ENCODE data around the gene RIMS3. TPM values are rescaled to one million over a fixed set of nuclear protein-coding genes. Genes with fewer than 3 reads are reported as not detected.
"Not testable (repeated sequence)": the region's sequence is repeated elsewhere in the genome, so short reads cannot be mapped to it uniquely, and the experiment has no call there.

The RIMS3 gene
- total RNA-seq, 1 donor from 2014 or later = 43.9 TPM

GRCh38 chr1:40633931-40634376, 31.5 kb downstream of the RIMS3 start:
- H3K27me3 ChIP-seq = no peaks in the 10 kb centered on the region
- DNase-seq (ENCODE audit: low spot score in 2 of 2) = no peak
- H3K4me3 ChIP-seq = no peak overlapping the region
- peaks cover 0 to 5% of the 10 kb centered on the region in 2 donors for H3K4me1 ChIP-seq
- intact Hi-C loops (cut with DNase I) = no loop called here
- peaks cover 4 to 12% of the 10 kb centered on the region in 2 donors for H3K36me3 ChIP-seq
- H3K27ac ChIP-seq = peak overlapping the region; percentile 10 to 19
- no peaks in the 10 kb centered on the region for H3K9me3 ChIP-seq
- TF ChIP-seq CTCF (IDR thresholded peaks at IDR 0.05) = no peak

GRCh38 chr1:40633523-40633922, 32.0 kb downstream of the RIMS3 start:
- Histone ChIP-seq H3K4me1 (peaks cover 0 to 5% of the 10 kb centered on the region in 2 donors), H3K27me3 (no peaks in the 10 kb centered on the region), H3K36me3 (peaks cover 5 to 14% of the 10 kb centered on the region in 2 donors), H3K27ac (peak overlapping the region; percentile 10 to 19), H3K9me3 (no peaks in the 10 kb centered on the region), H3K4me3 (no peak overlapping the region)
- no peak for TF ChIP-seq CTCF (IDR thresholded peaks at IDR 0.05)
- no peak for DNase-seq (ENCODE audit: low spot score in 2 of 2)
- intact Hi-C loops (cut with DNase I) = no loop called here

- intact Hi-C loops (cut with DNase I) = no loop called here
- Histone ChIP-seq H3K4me1 (peaks cover 0 to 5% of the 10 kb centered on the region in 2 donors), H3K27ac (no peak overlapping the region), H3K36me3 (peaks cover 17 to 30% of the 10 kb centered on the region in 2 donors), H3K9me3 (no peaks in the 10 kb centered on the region), H3K4me3 (no peak overlapping the region), H3K27me3 (no peaks in the 10 kb centered on the region)
- TF ChIP-seq CTCF (IDR thresholded peaks at IDR 0.05) = peak in 2 of 3 experiments; percentile 7 to 13
- peak in 1 of 2 donors; percentile 58 for DNase-seq (ENCODE audit: low spot score in 2 of 2)
These were observed 34.8 kb downstream of the RIMS3 start for GRCh38 chr1:40630488-40631223.

- H3K9me3 ChIP-seq; H3K4me3 ChIP-seq; H3K27ac ChIP-seq; H3K4me1 ChIP-seq; H3K27me3 ChIP-seq; intact Hi-C loops (cut with DNase I): not testable (repeated sequence)
- DNase-seq (ENCODE audit: low spot score in 2 of 2) = peak in 1 of 2 donors; percentile 47
- peaks cover 17 to 35% of the 10 kb centered on the region in 2 donors for H3K36me3 ChIP-seq
These were observed 35.9 kb downstream of the RIMS3 start for GRCh38 chr1:40629546-40629945.

GRCh38 chr1:40628903-40629292, 36.6 kb downstream of the RIMS3 start:
- Histone ChIP-seq H3K27ac (no peak overlapping the region), H3K4me3 (no peak overlapping the region), H3K9me3 (no peaks in the 10 kb centered on the region), H3K4me1 (peaks cover 0 to under 1% of the 10 kb centered on the region in 2 donors), H3K27me3 (no peaks in the 10 kb centered on the region), H3K36me3 (peaks cover 17 to 37% of the 10 kb centered on the region in 2 donors)
- intact Hi-C loops (cut with DNase I) = no loop called here
- no peak for TF ChIP-seq CTCF (IDR thresholded peaks at IDR 0.05)
- peak in 1 of 2 donors; percentile 42 for DNase-seq (ENCODE audit: low spot score in 2 of 2)

All from ascending aorta (tissue), 2 donors.